ENCODE measurements around the gene IDH3A. TPM values are rescaled to one million over a fixed set of nuclear protein-coding genes. Genes with fewer than 3 reads are reported as not detected.

IDH3A gene
- total RNA-seq, 2 experiments from 2014 or later = 47.0 to 140 TPM

DNA sequence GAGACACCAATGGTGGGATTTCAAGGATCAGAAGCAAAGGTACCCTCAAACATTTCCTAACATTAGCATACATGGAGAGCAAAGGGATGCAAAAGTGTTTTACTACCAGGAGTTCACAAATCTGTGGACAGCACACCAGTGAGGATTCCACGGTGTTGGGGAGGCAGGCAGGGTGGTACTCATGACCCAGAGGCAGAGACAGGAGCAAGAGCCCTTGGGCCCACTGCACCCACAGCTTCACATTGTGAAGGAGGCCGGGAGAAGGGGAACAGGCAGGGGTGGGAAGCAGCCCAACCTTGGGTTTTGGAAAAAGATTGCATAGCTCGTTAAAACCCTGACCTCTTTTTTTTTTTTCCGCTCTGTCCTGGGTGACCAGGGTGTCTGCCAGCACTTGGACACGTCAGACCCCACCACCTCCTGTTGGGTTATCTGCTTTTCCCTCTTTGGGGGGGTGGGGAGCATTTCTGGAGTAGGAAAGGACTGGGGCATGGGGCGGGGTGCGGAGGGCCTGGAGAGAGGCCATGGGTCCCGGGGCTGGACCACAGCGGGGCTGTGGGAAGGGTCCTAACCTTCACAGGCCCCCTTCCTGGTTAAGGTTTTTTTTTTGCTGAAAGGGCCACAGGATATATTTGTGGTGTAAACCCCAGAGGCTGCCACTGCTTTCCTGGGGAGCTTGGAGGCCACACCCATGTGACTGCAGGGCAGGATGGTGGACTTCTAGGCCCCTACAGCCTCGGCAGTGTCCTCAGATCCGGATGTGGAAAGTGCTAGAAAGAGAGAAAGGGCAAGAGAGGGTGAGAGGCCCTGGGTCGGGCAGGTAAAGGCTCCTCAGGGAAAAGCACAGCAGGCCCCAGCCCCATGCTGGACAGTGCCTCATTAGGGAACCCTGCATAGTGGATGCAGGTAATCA is 44.3 kb upstream of the IDH3A start:
- ChIA-PET POLR2A (no interaction called here), CTCF (ENCODE audit: unreplicated experiment) (interaction anchor here (0.6 kb wide), 1 partner anchor 138 kb away, joined by 3 read pairs; no protein-coding TSS in a partner anchor)
- Histone ChIP-seq H4K20me1 (ENCODE audit: insufficient read depth, low read length) (no peaks in the 10 kb centered on the region), H3K27ac (ENCODE audit: low read depth, low read length, poor library complexity, severe bottlenecking) (no peak overlapping the region), H3K4me3 (ENCODE audit: low read depth, low read length, poor library complexity, severe bottlenecking) (no peak overlapping the region), H3K4me2 (ENCODE audit: low read length) (no peak overlapping the region), H3K36me3 (ENCODE audit: insufficient read depth, low read length) (no peaks in the 10 kb centered on the region), H3K9me2 (ENCODE audit: insufficient read depth, low read length) (no peaks in the 10 kb centered on the region), H3K4me1 (ENCODE audit: insufficient read depth, low read length, poor library complexity, severe bottlenecking) (no peaks in the 10 kb centered on the region), H2AFZ (ENCODE audit: low read length) (no peak overlapping the region), H3K79me2 (ENCODE audit: insufficient read depth, low read depth, low read length) (no peaks in the 10 kb centered on the region), H3K9me3 (ENCODE audit: low read length) (no peaks in the 10 kb centered on the region)
- no TSS peak for BruUV-seq (replicated peaks)
- intact Hi-C loops (cut with micrococcal nuclease; ENCODE audit: unreplicated experiment) = no loop called here
- DNase-seq (ENCODE audit: low spot score) = no peak
- no peak for TF ChIP-seq EZH2phosphoT487 (IDR thresholded peaks at IDR 0.05; ENCODE audit: borderline replicate concordance, low read depth, low read length)
- TF ChIP-seq, protein P1, sequence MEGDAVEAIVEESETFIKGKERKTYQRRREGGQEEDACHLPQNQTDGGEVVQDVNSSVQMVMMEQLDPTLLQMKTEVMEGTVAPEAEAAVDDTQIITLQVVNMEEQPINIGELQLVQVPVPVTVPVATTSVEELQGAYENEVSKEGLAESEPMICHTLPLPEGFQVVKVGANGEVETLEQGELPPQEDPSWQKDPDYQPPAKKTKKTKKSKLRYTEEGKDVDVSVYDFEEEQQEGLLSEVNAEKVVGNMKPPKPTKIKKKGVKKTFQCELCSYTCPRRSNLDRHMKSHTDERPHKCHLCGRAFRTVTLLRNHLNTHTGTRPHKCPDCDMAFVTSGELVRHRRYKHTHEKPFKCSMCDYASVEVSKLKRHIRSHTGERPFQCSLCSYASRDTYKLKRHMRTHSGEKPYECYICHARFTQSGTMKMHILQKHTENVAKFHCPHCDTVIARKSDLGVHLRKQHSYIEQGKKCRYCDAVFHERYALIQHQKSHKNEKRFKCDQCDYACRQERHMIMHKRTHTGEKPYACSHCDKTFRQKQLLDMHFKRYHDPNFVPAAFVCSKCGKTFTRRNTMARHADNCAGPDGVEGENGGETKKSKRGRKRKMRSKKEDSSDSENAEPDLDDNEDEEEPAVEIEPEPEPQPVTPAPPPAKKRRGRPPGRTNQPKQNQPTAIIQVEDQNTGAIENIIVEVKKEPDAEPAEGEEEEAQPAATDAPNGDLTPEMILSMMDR (conservative IDR thresholded peaks at IDR 0.05; ENCODE audit: low read length) = no peak

- no peak overlapping the region for H3K4me3 ChIP-seq (ENCODE audit: low read depth, low read length, poor library complexity, severe bottlenecking)
- BruUV-seq (replicated peaks) = no TSS peak
- no peaks in the 10 kb centered on the region for H4K20me1 ChIP-seq (ENCODE audit: insufficient read depth, low read length)
- intact Hi-C loops (cut with micrococcal nuclease; ENCODE audit: unreplicated experiment) = no loop called here
- no peak overlapping the region for H3K27ac ChIP-seq (ENCODE audit: low read depth, low read length, poor library complexity, severe bottlenecking)
- ChIA-PET POLR2A (no interaction called here), CTCF (ENCODE audit: unreplicated experiment) (no interaction called here)
- TF ChIP-seq, protein P1 (conservative IDR thresholded peaks at IDR 0.05; ENCODE audit: low read length) = no peak
- no peak for TF ChIP-seq EZH2phosphoT487 (IDR thresholded peaks at IDR 0.05; ENCODE audit: borderline replicate concordance, low read depth, low read length)
- H3K4me2 ChIP-seq (ENCODE audit: low read length) = no peak overlapping the region
- no peaks in the 10 kb centered on the region for H3K36me3 ChIP-seq (ENCODE audit: insufficient read depth, low read length)
- H3K9me3 ChIP-seq (ENCODE audit: low read length) = no peaks in the 10 kb centered on the region
- no peaks in the 10 kb centered on the region for H3K79me2 ChIP-seq (ENCODE audit: insufficient read depth, low read depth, low read length)
- no peaks in the 10 kb centered on the region for H3K4me1 ChIP-seq (ENCODE audit: insufficient read depth, low read length, poor library complexity, severe bottlenecking)
- DNase-seq (ENCODE audit: low spot score) = no peak
- no peak overlapping the region for H2AFZ ChIP-seq (ENCODE audit: low read length)
- no peaks in the 10 kb centered on the region for H3K9me2 ChIP-seq (ENCODE audit: insufficient read depth, low read length)
Observed at GRCh38 chr15:78105476-78106241, 43.5 kb upstream of the IDH3A start.
